ENCODE data around the gene RASA4B.
"Not testable (repeated sequence)": the region's sequence is repeated elsewhere in the genome, so short reads cannot be mapped to it uniquely, and the experiment has no call there.

GRCh38 chr7:102527182-102527581, 9.6 kb upstream of the RASA4B start:
- TF ChIP-seq POLR2A, EP300 (IDR thresholded peaks at IDR 0.05): not testable (repeated sequence)

Data from suprapubic skin (tissue), 2 donors.